NK-92 (cell line): ENCODE measurements around the gene PLEKHA6.

Experiments used
- DNase-seq: peaks from one replicate; lab custom pipeline; 2025; ENCODE audit not compliant: unreplicated experiment; lab: John Stamatoyannopoulos, UW

The PLEKHA6 gene

GRCh38 chr1:204288021-204288588 is 71.6 kb downstream of the PLEKHA6 start:
- no peak for DNase-seq

- no peak for DNase-seq
These were observed 72.2 kb downstream of the PLEKHA6 start for GRCh38 chr1:204287466-204287891.

GRCh38 chr1:204286831-204287421 is 72.8 kb downstream of the PLEKHA6 start:
- no peak for DNase-seq

- DNase-seq, result no peak
These were observed 73.4 kb downstream of the PLEKHA6 start for GRCh38 chr1:204286315-204286714.

- DNase-seq, result no peak
These were observed 74.1 kb downstream of the PLEKHA6 start for GRCh38 chr1:204285436-204286305.

- DNase-seq, result no peak
These were observed 74.8 kb downstream of the PLEKHA6 start for GRCh38 chr1:204284929-204285328.

- DNase-seq, result no peak
These were observed 75.7 kb downstream of the PLEKHA6 start for GRCh38 chr1:204283711-204284651.

- no peak for DNase-seq
These were observed 76.9 kb downstream of the PLEKHA6 start for GRCh38 chr1:204282761-204283221.

GRCh38 chr1:204280099-204280961 is 79.4 kb downstream of the PLEKHA6 start:
- DNase-seq, result no peak

GRCh38 chr1:204278958-204279357 is 80.8 kb downstream of the PLEKHA6 start:
- DNase-seq, result no peak

- no peak for DNase-seq
These were observed 81.5 kb downstream of the PLEKHA6 start for GRCh38 chr1:204278251-204278650.

- DNase-seq, result no peak
These were observed 82.0 kb downstream of the PLEKHA6 start for GRCh38 chr1:204277563-204278219.

- no peak for DNase-seq
These were observed 83.9 kb downstream of the PLEKHA6 start for GRCh38 chr1:204275695-204276370.

GRCh38 chr1:204274446-204274845 is 85.3 kb downstream of the PLEKHA6 start:
- no peak for DNase-seq

- DNase-seq, result no peak
These were observed 87.2 kb downstream of the PLEKHA6 start for GRCh38 chr1:204272505-204272904.

- DNase-seq, result no peak
These were observed 87.8 kb downstream of the PLEKHA6 start for GRCh38 chr1:204271970-204272369.

GRCh38 chr1:204268101-204268500 is 91.6 kb downstream of the PLEKHA6 start:
- no peak for DNase-seq

GRCh38 chr1:204267191-204267601 is 92.5 kb downstream of the PLEKHA6 start:
- DNase-seq, result no peak

- no peak for DNase-seq
These were observed 93.2 kb downstream of the PLEKHA6 start for GRCh38 chr1:204266504-204267034.
